Measurements from ENCODE around the gene BCR. TPM values are rescaled to one million over a fixed set of nuclear protein-coding genes. Genes with fewer than 3 reads are reported as not detected.

Gene BCR
- total and polyA plus RNA-seq, 9 donors, result 7.1 to 44.6 (median 35.6) TPM

GRCh38 chr22:23150762-23151161, 29.5 kb upstream of the BCR start:
- no peaks in the 10 kb centered on the region for H3K36me3 ChIP-seq
- 93 to 96% (median 94%) methylated on average over 6 of the region's 6 CpGs for WGBS, 3 donors
- no peaks in the 10 kb centered on the region for H3K27me3 ChIP-seq
- intact Hi-C loops (cut with DNase I), result no loop called here
- no peaks in the 10 kb centered on the region for H3K9me3 ChIP-seq
- no peak overlapping the region for H3K4me3 ChIP-seq
- no peak for DNase-seq
- H3K27ac ChIP-seq, result no peak overlapping the region
- H3K4me1 ChIP-seq (ENCODE audit: insufficient read depth), result no peaks in the 10 kb centered on the region
- no peak for TF ChIP-seq CTCF (IDR thresholded peaks at IDR 0.05)
- no peak for TF ChIP-seq EP300 (IDR thresholded peaks at IDR 0.05)
- no peak for TF ChIP-seq POLR2A (IDR thresholded peaks at IDR 0.05)

- Histone ChIP-seq H3K27me3 (no peaks in the 10 kb centered on the region), H3K4me1 (ENCODE audit: insufficient read depth) (no peaks in the 10 kb centered on the region), H3K4me3 (no peak overlapping the region), H3K9me3 (no peaks in the 10 kb centered on the region), H3K27ac (no peak overlapping the region), H3K36me3 (no peaks in the 10 kb centered on the region)
- WGBS, 3 donors, result 91 to 98% (median 93%) methylated on average over 9 to 16 of the region's 16 CpGs
- DNase-seq, result no peak
- intact Hi-C loops (cut with DNase I), result no loop called here
- TF ChIP-seq CTCF (IDR thresholded peaks at IDR 0.05), result no peak
- TF ChIP-seq EP300 (IDR thresholded peaks at IDR 0.05), result no peak
- no peak for TF ChIP-seq POLR2A (IDR thresholded peaks at IDR 0.05)
Observed at GRCh38 chr22:23151827-23152226, 28.5 kb upstream of the BCR start.

- Histone ChIP-seq H3K27me3 (no peaks in the 10 kb centered on the region), H3K4me1 (ENCODE audit: insufficient read depth) (no peaks in the 10 kb centered on the region), H3K9me3 (no peaks in the 10 kb centered on the region), H3K36me3 (no peaks in the 10 kb centered on the region), H3K4me3 (no peak overlapping the region), H3K27ac (no peak overlapping the region)
- intact Hi-C loops (cut with DNase I), result no loop called here
- 87 to 90% (median 88%) methylated on average over 19 of the region's 19 CpGs for WGBS, 3 donors
- DNase-seq, result no peak
- TF ChIP-seq EP300 (IDR thresholded peaks at IDR 0.05), result no peak
- no peak for TF ChIP-seq POLR2A (IDR thresholded peaks at IDR 0.05)
Observed at GRCh38 chr22:23152238-23153114, 27.8 kb upstream of the BCR start.

GRCh38 chr22:23153994-23154393, 26.3 kb upstream of the BCR start:
- H3K4me3 ChIP-seq, result no peak overlapping the region
- TF ChIP-seq CTCF (IDR thresholded peaks at IDR 0.05), result no peak
- TF ChIP-seq EP300 (IDR thresholded peaks at IDR 0.05), result no peak
- TF ChIP-seq POLR2A (IDR thresholded peaks at IDR 0.05), result no peak
- H3K9me3 ChIP-seq, result no peaks in the 10 kb centered on the region
- no peaks in the 10 kb centered on the region for H3K4me1 ChIP-seq (ENCODE audit: insufficient read depth)
- H3K36me3 ChIP-seq, result no peaks in the 10 kb centered on the region
- intact Hi-C loops (cut with DNase I), result no loop called here
- no peak for DNase-seq
- H3K27me3 ChIP-seq, result no peaks in the 10 kb centered on the region
- 82 to 85% (median 82%) methylated on average over 7 of the region's 7 CpGs for WGBS, 3 donors
- H3K27ac ChIP-seq, result no peak overlapping the region

- H3K27ac ChIP-seq, result no peak overlapping the region
- no peaks in the 10 kb centered on the region for H3K9me3 ChIP-seq
- no peaks in the 10 kb centered on the region for H3K4me1 ChIP-seq (ENCODE audit: insufficient read depth)
- no peak overlapping the region for H3K4me3 ChIP-seq
- intact Hi-C loops (cut with DNase I), result no loop called here
- H3K36me3 ChIP-seq, result no peaks in the 10 kb centered on the region
- TF ChIP-seq EP300 (IDR thresholded peaks at IDR 0.05) (no peak), CTCF (IDR thresholded peaks at IDR 0.05) (no peak), POLR2A (IDR thresholded peaks at IDR 0.05) (no peak)
- DNase-seq, result no peak
- 88 to 92% (median 91%) methylated on average over 5 of the region's 5 CpGs for WGBS, 3 donors
- no peaks in the 10 kb centered on the region for H3K27me3 ChIP-seq
Observed at GRCh38 chr22:23154461-23154860, 25.8 kb upstream of the BCR start.
